ENCODE results near the gene NUP42. TPM values are rescaled to one million over a fixed set of nuclear protein-coding genes. Genes with fewer than 3 reads are reported as not detected.
A peak's percentile ranks its signal among the peaks of the same experiment; 100 is the strongest.
"Not testable (repeated sequence)": the region's sequence is repeated elsewhere in the genome, so short reads cannot be mapped to it uniquely, and the experiment has no call there.

Gene NUP42
- 19.7 TPM for total RNA-seq
- long read RNA-seq, transcript NUPL2-201 (7 exons, 1,795 nt) = major isoform, 30 of 36 reads
- long read RNA-seq, partial matches to known transcripts = 1 of 36 reads
- long read RNA-seq, other reads (novel, unspliced or antisense) = 3 of 36 reads

- DNase-seq (peak; percentile 96), ATAC-seq (ENCODE audit: poor library complexity) (peak; percentile 97)
- intact Hi-C loops (cut with DNase I) = loop anchor here (5.0 kb wide), 1 partner anchor 75 kb away; the partner anchor contains the start of gene KLHL7
These were observed at the start of gene NUP42 for GRCh38 chr7:23181684-23182553. Gene NUP42, plus strand, starts transcription at chr7:23182048. Its CDS starts 38 bp downstream, at chr7:23182086.

DNA sequence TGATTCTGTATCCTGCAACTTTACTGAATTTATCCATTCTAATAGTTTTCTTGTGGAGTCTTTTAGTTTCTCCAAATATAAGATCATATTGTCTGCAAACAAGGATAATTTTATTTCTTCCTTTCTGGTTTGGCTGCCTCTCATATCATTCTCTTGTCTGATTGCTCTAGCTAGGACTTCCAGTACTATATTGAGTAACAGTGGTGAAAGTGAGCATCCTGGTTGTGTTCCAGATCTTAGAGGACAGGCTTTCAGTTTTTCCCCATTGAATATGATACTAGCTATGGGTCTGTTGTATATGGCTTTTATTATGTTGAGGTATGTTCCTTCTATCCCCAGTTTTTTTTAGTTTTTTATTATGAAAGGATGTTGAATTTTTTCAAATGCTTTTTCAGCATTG is 48.1 kb upstream of the NUP42 start:
- ATAC-seq (ENCODE audit: poor library complexity) (peak; percentile 52), DNase-seq (no peak)
- intact Hi-C loops (cut with DNase I) = no loop called here

- DNase-seq = no peak
- peak; percentile 13 for ATAC-seq (ENCODE audit: poor library complexity)
- intact Hi-C loops (cut with DNase I) = no loop called here
These were observed 46.1 kb upstream of the NUP42 start for GRCh38 chr7:23135755-23136154.

GRCh38 chr7:23136216-23136615 is 45.6 kb upstream of the NUP42 start:
- ATAC-seq (ENCODE audit: poor library complexity) (no peak), DNase-seq (no peak)
- intact Hi-C loops (cut with DNase I) = no loop called here

DNA sequence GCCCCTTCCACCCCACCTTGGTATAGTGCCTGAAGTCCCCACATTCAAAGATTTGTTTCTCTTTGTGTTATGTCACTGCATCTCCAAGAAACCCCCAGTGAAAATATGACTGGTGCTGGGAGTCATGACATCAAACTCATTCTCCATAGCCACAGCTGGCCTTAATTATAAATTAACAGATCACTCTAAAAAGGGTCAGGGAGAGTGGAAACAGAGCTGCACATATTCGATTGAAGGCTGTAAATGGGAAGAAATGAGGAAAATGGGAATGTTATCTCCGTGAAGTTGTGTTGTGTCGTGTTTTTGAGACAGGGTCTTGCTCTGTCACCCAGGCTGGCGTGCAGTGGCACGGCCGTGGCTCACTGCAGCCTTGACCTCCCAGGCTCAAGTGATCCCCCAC is 24.2 kb upstream of the NUP42 start:
- ATAC-seq (ENCODE audit: poor library complexity) = no peak
- intact Hi-C loops (cut with DNase I) = no loop called here
- DNase-seq = no peak

GRCh38 chr7:23158546-23158945 is 23.3 kb upstream of the NUP42 start:
- ATAC-seq (ENCODE audit: poor library complexity) (peak; percentile 23), DNase-seq (no peak)
- intact Hi-C loops (cut with DNase I) = no loop called here

- intact Hi-C loops (cut with DNase I) = no loop called here
- DNase-seq = no peak
- ATAC-seq (ENCODE audit: poor library complexity) = no peak
These were observed 20.4 kb upstream of the NUP42 start for GRCh38 chr7:23161482-23161881.

- intact Hi-C loops (cut with DNase I) = no loop called here
- DNase-seq = no peak
- ATAC-seq (ENCODE audit: poor library complexity) = no peak
These were observed 17.0 kb upstream of the NUP42 start for GRCh38 chr7:23164846-23165245.

DNA sequence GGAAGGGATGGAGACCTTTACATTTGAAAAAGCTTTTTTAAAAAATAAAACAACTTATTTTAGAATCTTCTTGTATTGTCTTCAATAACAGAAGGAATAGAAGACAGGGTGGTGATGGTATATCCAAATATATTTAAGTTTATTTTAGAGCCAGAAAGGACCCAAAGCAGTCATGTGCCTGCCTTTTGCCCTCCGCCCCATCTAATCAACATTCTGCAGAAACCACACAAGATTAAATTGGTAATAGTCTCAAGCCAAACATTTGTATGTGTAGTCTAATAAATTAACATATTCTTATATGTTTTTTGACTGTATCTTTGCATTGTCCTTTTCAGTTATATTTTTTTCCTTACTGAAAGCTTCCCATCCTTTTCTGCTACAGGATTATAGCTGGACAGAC is 16.5 kb upstream of the NUP42 start:
- ATAC-seq (ENCODE audit: poor library complexity) (no peak), DNase-seq (no peak)
- intact Hi-C loops (cut with DNase I) = no loop called here

DNA sequence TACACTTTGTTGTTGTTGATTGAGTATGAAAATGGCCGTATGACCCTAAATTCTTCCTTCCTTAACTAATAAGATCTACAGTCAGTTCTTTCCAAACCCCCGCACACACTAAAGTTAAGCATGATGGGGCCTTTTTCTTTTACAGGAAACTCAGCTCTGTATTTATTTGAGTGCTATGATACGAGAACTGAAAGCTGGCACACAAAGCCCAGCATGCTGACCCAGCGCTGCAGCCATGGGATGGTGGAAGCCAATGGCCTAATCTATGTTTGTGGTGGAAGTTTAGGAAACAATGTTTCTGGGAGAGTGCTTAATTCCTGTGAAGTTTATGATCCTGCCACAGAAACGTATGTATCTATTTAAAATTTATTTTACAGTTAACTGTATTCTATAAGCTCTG is 14.2 kb upstream of the NUP42 start:
- intact Hi-C loops (cut with DNase I) = no loop called here

DNA sequence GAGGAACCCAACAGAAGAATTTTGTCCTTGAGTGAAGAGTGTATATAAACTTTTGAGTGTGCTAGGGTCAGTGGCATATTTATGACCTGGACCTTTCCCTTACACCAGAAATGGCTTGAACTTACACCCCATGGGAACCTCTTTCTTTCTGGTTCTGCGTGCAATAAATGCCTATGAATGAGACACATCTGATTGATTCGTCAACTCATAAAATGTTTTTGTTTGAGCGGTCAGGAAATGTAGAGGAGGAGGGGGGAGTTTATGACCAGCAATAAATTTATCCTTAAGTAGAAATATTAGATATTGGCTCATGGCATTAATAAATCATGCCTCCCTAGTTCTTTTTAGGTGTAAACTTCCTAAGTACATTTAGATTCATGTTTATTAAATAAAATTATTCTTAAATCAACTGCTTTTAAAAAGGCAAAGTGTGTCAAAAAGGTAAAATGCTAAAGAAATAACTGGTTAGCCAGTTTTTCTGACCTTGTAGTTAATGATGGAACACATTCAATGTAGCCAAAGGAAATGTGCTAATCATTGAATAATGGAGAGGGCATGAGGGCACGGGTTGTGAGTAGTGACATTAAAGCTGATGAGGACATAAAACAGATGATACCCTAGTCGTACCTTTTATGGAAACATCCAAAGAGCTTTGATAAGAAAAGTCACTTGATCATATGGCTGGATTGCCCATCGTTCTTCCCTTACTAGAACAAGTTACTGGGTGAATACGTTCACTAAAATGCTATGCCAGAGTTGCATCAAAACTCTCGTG is 13.6 kb upstream of the NUP42 start:
- intact Hi-C loops (cut with DNase I) = no loop called here
- ATAC-seq (ENCODE audit: poor library complexity) (peak; percentile 85), DNase-seq (no peak)

More for the DNA sequence above, 14.2 kb upstream of the NUP42 start:
- ATAC-seq (ENCODE audit: poor library complexity) (peak; percentile 44), DNase-seq (no peak)

GRCh38 chr7:23175938-23176337 is 5.9 kb upstream of the NUP42 start:
- no peak for DNase-seq
- peak; percentile 8 for ATAC-seq (ENCODE audit: poor library complexity)
- intact Hi-C loops (cut with DNase I) = no loop called here

GRCh38 chr7:23183279-23184012 is 1.6 kb downstream of the NUP42 start:
- no peak for DNase-seq
- no peak for ATAC-seq (ENCODE audit: poor library complexity)
- intact Hi-C loops (cut with DNase I) = loop anchor here (5.0 kb wide), 1 partner anchor 76 kb away; the partner anchor contains the start of gene KLHL7

DNA sequence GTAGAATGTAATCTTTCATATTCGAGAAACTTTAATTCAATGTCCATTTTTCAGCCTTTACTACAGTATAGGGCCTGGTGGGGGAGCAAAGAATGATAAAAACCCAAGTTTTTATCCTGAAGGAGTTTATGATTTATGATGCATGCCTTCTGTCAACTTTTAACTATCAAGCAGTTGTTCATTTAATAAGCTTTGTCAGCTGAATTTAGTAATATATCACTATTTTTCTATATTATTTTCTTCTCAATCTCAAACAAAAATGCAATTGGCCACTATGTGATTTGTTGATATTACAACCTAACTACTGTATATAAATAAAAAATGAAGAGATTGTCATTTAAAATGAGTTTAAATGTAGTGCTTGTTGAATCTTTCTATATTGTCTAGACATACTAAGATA is 2.4 kb downstream of the NUP42 start:
- DNase-seq (no peak), ATAC-seq (ENCODE audit: poor library complexity) (no peak)
- intact Hi-C loops (cut with DNase I) = loop anchor here (5.0 kb wide), 1 partner anchor 77 kb away; the partner anchor contains the start of gene KLHL7

DNA sequence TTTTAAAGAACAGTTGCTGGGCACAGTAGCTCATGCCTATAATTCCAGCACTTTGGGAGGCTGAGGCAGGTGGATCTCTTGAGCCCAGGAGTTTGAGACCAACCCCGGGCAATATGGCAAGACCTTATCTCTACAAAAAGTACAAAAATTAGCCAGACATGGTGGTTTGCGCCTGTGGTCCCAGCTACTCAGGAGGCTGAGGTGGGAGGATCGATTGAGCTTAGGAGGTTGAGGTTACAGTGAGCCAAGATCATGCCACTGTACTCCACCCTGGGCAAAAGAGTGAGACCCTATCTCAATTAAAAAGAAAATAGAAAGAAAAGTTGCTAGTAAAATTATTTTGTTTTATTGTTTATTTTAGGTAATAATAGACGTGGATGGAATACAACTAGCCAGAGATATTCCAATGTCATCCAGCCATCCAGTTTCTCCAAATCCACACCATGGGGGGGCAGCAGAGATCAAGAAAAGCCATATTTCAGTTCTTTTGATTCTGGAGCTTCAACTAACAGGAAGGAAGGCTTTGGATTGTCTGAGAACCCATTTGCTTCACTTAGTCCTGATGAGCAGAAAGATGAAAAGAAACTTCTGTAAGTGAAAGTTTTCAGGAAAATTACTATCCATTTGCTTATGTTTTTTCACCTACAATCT is 3.0 kb downstream of the NUP42 start:
- ATAC-seq (ENCODE audit: poor library complexity) = peak; percentile 34
- intact Hi-C loops (cut with DNase I) = loop anchor here (5.0 kb wide), 1 partner anchor 78 kb away; the partner anchor contains the start of gene KLHL7
- DNase-seq = no peak

DNA sequence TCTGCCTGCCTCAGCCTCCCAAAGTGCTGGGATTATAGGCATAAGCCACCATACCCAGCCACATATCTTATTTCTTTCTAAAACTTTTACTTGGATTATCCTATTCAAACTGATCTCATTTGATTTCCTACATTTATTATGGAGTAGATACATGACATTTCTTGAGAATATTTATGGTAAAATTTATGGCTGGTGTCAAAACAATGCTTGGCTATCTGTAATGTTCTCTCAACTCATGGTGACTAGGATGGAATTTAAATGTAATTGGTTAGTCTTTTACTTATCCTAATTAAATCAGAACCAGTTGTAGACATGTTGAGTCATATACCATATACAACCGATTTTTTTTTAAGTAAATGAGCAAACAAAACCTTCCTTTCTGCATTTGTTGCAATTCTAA is 4.1 kb downstream of the NUP42 start:
- ATAC-seq (ENCODE audit: poor library complexity) (no peak), DNase-seq (no peak)
- intact Hi-C loops (cut with DNase I) = no loop called here

DNA sequence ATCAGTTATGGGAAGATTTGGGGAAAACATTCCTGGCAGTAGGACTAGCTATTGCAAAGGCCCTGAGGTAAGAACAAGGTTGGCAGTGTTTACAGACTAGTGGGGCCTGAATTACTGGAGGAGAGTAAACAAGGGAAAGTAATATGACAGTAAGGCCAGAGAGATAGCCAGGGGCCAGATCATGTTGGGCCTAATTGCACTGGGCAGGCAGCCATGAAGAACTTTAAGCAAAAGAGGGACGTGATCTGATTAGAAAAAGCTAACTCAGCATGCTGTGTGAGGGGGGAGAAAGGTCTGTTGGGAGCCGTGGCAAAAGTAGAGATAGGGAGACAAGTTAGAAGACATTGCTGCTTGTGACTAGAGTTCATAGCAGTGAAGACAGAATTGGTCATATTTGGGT is 9.2 kb downstream of the NUP42 start:
- no peak for DNase-seq
- peak; percentile 51 for ATAC-seq (ENCODE audit: poor library complexity)
- intact Hi-C loops (cut with DNase I) = no loop called here

DNA sequence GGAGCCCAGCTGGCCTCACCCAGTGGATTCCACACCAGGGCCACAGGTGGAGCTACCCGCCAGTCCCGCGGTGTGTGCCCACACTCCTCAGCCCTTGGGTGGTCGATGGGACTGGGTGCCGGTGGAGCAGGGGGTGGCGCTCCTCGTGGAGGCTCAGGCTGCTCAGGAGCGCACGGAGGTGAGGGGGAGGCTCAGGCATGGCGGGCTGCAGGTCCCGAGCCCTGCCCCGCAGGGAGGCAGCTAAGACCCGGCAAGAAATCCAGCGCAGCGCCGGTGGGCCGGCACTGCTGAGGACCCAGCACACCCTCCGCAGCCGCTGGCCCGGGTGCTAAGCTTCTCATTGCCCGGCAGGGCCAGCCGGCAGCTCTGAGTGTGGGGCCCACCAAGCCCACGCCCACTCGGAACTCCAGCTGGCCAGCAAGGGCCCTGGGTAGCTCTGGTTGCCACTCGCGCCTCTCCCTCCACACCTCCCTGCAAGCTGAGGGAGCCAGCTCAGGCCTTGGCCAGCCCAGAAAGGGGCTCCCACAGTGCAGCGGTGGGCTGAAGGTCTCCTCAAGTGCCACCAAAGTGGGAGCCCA is 11.9 kb downstream of the NUP42 start:
- ATAC-seq (ENCODE audit: poor library complexity) = not testable (repeated sequence)

More for the DNA sequence above, 11.9 kb downstream of the NUP42 start:
- intact Hi-C loops (cut with DNase I); DNase-seq: not testable (repeated sequence)
